ENCODE measurements around the gene AZU1.

Gene AZU1

DNA sequence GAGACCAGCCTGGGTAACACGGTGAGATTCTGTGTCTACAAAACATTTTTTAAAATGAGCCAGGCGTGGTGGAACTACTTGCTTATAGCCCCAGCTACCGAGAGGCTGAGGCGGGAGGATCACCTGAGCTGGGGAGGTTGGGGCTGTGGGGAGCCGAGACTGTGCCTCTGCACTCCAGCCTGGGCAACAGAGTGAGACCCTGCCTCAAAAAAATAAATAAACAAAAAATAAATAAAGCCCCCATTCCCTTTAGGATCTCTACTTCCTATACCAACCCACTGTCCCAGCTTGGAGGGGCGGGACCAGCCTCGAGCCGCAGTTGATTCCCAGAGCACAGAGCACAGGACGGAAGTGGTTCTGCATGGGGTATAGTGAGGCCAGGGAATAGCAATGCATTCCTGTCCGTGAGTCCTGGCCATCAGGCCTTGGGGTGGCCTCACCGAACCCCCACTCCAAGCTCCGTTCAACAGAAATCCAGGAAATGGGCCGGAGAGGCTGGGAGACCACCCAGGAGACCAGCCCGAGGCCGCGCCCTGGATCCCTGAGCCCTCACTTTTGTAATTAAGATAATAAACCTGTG is 35.2 kb upstream of the AZU1 start:
- Mint-ChIP-seq H3K36me3 (ENCODE audit: low read depth) (peaks cover 2% of the 10 kb centered on the region), H3K9me3 (no peaks in the 10 kb centered on the region), H3K4me1 (ENCODE audit: low read depth) (peaks cover 4% of the 10 kb centered on the region), H3K27ac (no peak overlapping the region), H3K27me3 (no peaks in the 10 kb centered on the region), H3K4me3 (no peak overlapping the region)
- no peak for DNase-seq

DNA sequence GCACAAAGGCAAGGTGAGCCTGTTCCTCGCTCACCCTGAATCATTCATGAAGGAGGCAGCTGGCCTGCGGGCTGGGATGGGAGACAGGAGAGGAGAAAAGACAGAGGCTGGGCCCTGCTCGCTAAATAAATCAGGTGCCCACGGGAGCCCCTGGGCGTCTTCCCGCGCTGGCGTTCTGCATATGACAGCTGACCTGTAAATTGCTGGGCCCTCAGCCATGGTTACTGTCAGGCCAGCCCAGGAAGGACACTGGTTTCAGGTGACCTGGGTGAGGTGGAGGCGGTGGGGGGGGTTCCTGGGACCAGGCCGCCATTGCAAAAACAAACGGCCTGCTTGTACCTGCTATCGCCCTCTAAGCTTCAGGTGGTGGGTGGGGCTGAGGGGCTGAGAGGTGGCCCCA is 33.8 kb upstream of the AZU1 start:
- Mint-ChIP-seq H3K27me3 (no peaks in the 10 kb centered on the region), H3K36me3 (ENCODE audit: low read depth) (peaks cover 8% of the 10 kb centered on the region), H3K4me3 (no peak overlapping the region), H3K4me1 (ENCODE audit: low read depth) (peaks cover 4% of the 10 kb centered on the region), H3K27ac (no peak overlapping the region), H3K9me3 (no peaks in the 10 kb centered on the region)
- DNase-seq: no peak

DNA sequence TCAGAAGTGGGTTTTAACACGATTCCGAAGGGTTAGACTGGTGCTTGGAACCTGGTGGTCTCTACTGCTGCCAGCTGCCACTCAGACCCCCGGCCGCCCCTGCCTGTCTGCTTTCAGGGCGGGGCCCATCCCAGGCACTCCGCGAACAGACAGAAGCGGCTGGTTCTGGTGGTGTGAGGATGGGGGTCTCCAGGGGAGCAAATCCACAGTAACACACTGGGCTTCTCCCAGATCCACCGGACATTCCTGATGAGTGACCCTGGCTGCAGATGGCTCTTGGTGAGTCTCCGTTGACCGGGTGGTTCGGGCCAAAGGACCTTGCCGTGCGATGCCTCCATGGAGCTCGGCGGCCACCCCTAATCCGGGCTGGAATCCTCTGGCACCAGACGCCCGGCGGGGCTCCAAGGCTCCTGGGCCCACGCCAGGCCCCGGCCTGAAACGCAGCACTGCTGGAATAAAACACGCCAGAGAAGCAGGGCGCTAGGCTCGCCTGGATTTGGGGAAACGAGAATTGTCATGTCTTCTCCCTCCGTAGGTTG is 32.5 kb upstream of the AZU1 start:
- Mint-ChIP-seq H3K27me3 (no peaks in the 10 kb centered on the region), H3K9me3 (no peaks in the 10 kb centered on the region), H3K4me1 (ENCODE audit: low read depth) (peaks cover 12% of the 10 kb centered on the region), H3K4me3 (peak overlapping the region; percentile 94), H3K27ac (no peak overlapping the region), H3K36me3 (ENCODE audit: low read depth) (peaks cover 22% of the 10 kb centered on the region)
- no peak for DNase-seq

DNA sequence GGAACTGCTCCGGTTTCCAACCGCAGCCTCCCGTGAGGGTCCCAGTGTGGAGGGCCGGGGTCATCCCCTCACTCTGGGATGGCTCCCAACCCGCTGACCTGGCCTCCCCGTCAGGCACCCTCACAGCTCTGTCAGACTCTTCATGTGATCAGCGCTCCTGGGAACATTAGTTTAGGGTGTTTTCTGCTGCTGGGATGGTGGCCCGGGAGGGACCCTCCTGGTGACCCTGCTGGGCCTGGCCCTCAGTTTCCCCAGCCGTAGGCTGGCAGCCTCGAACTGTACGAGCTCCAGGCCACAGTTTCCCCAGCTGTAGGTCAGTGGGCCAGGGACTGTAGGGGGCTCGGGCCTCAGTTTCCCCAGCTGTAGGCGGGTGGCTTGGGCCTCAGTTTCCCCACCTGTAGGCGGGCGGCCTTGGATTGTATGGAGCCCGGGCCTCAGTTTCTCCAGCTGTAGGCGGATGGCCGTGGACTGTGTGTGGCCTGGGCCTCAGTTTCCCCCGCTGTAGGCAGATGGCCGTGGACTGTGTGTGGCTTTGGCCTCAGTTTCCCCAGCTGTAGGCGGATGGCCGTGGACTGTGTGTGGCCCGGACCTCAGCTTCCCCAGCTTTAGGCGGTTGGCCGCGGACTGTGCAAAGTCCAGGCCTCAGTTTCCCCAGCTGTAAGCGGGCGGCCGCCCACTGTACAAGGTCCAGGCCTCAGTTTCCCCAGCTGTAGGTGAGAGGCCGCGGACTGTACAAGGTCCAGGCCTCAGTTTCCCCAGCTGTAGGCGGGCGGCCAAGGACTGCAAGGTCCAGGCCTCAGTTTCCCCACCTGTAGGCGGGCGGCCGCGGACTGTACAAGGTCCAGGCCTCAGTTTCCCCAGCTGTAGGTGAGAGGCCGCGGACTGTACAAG is 31.7 kb upstream of the AZU1 start:
- Mint-ChIP-seq H3K27me3 (no peaks in the 10 kb centered on the region), H3K4me1 (ENCODE audit: low read depth) (peaks cover 19% of the 10 kb centered on the region), H3K36me3 (ENCODE audit: low read depth) (peaks cover 29% of the 10 kb centered on the region), H3K4me3 (peak overlapping the region; percentile 94), H3K27ac (no peak overlapping the region), H3K9me3 (no peaks in the 10 kb centered on the region)
- DNase-seq: no peak

DNA sequence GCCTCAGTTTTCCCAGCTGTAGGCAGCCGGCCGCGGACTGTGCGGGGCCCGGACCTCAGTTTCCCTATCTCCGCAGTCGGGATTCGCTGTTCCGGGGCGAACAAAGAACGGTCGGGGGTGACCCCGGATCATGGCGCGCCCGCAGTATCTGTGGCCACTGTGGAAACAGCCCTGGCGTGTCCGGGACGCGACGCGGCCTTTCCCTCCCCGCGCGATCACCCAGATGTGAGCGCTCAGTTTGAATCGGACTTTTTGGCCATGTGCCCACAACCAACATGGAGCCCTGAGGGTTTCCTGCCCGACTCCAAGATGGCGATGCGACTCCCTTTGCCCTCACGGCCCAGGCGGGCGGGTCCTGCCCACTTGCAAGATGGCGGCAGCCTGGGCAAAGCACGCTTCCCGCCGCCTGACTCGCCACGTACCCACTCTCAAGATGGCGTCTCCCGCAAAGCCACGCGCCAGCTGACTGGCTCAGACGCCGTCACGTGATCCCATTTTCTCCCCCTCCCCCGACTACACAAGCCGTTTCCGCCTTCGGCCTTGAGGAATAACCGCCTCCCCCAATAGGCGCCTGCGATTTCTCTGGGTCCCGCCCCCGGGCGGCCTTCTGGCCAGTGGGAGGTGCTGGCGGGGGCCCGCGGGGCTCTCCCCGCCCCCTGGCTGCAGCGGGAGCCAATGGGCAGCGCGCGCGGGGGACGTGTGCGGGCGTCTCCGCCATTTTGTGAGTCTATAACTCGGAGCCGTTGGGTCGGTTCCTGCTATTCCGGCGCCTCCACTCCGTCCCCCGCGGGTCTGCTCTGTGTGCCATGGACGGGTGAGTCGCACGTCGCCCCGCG is 30.7 kb upstream of the AZU1 start, which contains the start of gene PTBP1:
TSS of gene PTBP1 (plus strand) at position 761 of the 836 bp plus-strand sequence. CDS start at position 807, 46 bp downstream.
- peak; percentile 98 for DNase-seq
- Mint-ChIP-seq H3K36me3 (ENCODE audit: low read depth) (peaks cover 39% of the 10 kb centered on the region), H3K4me3 (peak within 1 kb of the TSS; percentile 94), H3K27ac (peak within 1 kb of the TSS; percentile 97), H3K4me1 (ENCODE audit: low read depth) (peaks cover 29% of the 10 kb centered on the region), H3K9me3 (no peaks in the 10 kb centered on the region), H3K27me3 (no peaks in the 10 kb centered on the region)

DNA sequence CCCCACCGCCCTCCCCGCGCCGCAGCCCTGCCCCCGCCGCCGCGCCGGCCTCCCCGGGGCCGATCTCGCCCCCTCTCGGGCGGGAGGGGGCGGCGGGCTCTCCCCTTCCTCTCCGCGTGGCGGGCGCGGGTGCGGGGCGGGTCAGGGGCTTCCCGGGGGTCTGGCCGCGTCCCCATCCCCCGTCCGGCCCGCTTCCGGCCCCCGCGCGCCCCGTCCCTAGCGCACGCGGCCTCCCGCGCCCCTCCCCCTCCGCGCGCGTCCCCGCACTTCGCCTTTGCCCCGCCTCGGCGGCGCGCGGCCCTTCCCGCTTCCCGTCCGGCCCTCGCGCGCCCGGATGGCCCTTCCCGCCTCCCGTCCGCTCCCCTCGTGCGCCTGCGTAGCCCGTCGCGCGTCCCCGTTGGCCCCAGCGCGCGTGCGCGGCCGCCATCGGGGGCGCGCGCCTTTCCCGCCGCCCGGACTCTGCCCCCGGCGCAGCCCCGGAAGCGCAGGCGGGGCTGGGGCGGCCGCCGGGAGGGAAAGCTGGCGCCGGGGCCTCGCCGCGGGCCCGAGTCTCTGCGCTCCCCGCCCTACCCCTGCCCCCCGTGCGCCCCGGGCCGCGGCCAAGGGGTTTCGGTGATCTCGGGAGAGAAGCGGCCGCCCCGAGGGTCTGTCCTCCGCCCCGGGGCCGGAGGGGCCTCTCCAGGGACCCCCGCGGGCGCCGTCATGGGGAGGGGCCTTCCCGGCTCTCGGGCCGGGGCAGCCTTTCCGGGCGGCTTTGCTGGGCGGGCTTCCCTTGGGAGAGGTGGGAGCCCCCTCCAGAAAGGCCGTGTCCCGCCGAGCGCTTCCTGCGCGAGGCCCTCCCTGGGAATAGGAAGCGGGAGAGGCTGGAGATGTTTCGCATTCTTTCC is 29.9 kb upstream of the AZU1 start:
- peak overlapping the region; percentile 95 for H3K27ac Mint-ChIP-seq
- H3K36me3 Mint-ChIP-seq (ENCODE audit: low read depth): peaks cover 47% of the 10 kb centered on the region
- no peaks in the 10 kb centered on the region for H3K27me3 Mint-ChIP-seq
- H3K9me3 Mint-ChIP-seq: no peaks in the 10 kb centered on the region
- H3K4me1 Mint-ChIP-seq (ENCODE audit: low read depth): peaks cover 37% of the 10 kb centered on the region
- peak; percentile 92 for DNase-seq
- H3K4me3 Mint-ChIP-seq: peak overlapping the region; percentile 90

DNA sequence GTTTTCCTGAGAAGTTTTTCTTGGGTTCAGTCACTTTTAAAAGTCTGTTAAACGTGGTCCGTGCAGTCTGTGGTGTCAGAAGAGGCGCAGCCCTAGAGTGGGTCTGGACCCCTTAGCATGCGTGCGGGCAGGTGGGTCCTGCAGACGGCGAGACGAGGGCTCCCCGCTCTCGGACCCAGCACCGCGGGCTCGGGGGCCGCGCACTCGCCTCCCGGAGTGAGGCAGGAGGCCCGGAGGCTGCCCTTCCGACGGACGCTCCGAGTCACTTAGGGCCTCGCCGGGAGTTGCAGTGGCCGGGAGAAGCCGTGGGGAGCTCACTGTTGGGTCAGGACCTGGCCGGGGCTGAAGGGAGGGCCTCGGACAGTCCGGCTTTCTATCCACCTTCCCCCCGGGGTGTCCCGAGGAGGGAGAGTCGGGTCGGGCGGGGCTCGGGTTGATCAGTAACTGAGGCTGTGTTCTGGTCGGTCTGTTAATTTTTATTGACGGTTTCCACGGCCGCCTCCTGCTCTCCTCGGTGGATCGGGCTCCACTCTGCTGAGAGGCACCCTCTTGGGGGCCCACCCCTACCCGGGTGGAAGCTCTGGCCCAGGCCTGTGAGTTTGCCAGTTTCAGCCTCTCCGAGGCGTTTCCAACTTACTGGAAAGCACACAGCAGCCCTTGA is 29.1 kb upstream of the AZU1 start:
- Mint-ChIP-seq H3K4me3 (peak overlapping the region; percentile 90), H3K27ac (peak overlapping the region; percentile 95), H3K9me3 (no peaks in the 10 kb centered on the region), H3K4me1 (ENCODE audit: low read depth) (peaks cover 44% of the 10 kb centered on the region), H3K36me3 (ENCODE audit: low read depth) (peaks cover 55% of the 10 kb centered on the region), H3K27me3 (no peaks in the 10 kb centered on the region)
- peak; percentile 54 for DNase-seq

DNA sequence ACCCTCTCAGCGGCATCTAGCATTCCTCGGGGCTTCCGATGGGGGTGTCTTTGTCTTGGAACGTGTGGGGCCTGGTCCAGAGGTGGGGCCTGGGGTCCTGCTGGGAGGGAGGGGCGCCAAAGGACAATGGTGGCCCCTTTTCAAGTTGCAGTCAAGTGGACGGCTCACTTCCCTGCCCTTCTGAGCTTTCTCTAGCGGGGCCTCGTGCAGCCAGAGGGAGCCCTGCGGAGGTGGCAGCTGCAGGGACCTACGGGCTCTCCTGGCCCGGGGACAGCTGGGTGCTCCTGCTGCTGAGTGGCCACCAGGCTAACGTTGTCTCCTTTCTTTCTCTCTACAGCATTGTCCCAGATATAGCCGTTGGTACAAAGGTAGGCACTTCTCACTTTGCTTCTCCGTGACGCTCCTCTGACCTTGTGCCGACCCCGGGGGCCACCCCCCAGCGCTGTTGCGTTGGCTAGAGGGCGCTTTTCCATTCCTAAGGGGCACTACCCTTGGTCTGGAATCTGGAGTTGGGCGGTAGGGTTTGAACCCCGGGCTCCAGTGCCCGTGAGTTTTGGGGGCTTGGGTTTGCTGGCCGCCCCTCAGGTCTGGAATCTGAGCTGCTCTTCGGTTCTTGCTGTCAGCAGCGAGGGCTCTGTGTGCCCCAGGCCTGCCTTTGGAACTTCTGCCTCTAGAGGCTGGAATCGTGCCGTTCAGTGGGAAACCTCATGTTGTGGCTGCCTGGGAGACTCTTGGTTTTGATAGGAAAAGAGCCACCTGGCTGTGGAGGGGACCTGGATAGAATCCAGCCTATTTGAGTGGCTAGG is 28.4 kb upstream of the AZU1 start:
- Mint-ChIP-seq H3K36me3 (ENCODE audit: low read depth) (peaks cover 62% of the 10 kb centered on the region), H3K9me3 (no peaks in the 10 kb centered on the region), H3K27ac (peak overlapping the region; percentile 95), H3K4me3 (peak overlapping the region; percentile 90), H3K27me3 (no peaks in the 10 kb centered on the region), H3K4me1 (ENCODE audit: low read depth) (peaks cover 47% of the 10 kb centered on the region)
- DNase-seq: peak; percentile 55

DNA sequence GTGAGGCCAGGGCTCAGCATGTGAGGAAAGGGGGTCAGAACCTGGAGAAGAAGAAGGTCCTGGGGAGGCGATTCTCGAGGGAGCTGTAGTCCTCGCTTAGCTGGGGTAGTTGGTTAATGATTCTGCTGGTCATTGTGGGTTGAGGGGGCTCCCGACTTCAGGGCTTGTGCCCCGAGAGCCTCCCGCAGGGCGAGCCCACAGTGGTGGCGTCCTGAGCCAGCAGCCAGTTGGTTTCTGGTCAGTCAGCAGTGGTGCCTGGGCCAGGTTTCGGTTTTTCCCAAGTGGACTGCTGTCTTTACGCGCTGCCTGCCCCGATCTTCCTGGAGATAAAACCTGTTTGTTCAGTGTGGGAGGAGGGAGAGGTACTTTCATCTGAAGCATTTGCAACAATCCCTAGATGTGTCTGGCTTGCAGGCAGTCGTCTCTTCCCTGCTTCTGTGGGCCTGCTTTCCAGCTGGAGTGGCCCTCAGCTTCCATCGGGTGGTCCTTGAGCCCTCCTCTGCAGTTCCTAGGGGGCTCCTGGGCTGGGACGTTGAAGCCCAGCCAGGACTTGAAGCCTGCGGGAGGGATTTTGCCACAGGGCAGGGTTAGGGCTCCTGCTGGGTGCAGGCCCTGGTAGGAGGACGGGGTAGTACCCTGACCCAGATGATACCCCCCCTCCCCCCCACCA is 27.1 kb upstream of the AZU1 start:
- no peaks in the 10 kb centered on the region for H3K9me3 Mint-ChIP-seq
- no peaks in the 10 kb centered on the region for H3K27me3 Mint-ChIP-seq
- H3K4me3 Mint-ChIP-seq: peak overlapping the region; percentile 90
- peak overlapping the region; percentile 95 for H3K27ac Mint-ChIP-seq
- no peak for DNase-seq
- peaks cover 50% of the 10 kb centered on the region for H3K4me1 Mint-ChIP-seq (ENCODE audit: low read depth)
- H3K36me3 Mint-ChIP-seq (ENCODE audit: low read depth): peaks cover 71% of the 10 kb centered on the region

DNA sequence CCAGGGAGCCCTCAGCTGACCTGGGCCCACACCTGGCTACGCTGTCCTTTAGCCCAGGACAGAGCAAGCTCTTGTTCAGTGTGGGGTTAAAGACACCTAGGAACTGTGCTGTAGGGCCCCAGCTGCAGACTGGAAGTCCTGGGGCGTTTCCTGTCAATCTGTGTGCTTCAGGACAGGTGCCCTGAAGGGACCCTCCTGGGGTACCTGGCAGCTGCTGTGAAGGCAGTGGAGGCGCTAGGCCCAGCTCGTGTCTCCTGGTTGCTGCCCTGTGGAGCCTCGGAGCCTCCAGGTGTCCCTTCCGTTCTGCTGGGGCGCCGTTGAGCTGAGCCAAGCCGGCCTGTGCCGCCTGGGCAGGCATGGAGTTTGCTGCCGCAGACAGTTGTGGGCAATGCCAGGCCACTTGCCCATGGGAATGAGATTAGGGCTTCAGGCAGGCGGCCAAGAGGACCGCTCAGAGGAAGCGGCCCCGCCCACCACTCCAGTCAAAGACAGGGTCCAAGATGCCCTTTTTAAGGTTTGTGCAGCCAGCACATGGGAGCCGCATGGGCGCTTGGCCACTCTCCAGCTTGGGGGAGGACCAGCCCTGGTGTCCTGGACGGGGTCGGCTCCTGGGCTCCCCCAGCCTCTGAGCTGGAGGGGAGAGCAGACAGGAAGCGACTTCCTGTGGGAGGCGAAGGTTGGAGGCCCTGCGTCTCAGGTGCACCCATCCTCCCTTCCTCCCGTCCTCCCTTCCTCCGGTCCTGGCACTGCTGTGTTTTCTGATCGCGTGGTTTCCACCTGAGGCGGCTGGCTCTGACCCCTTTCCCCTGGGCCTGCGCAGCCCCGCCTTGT is 26.4 kb upstream of the AZU1 start:
- peak; percentile 58 for DNase-seq
- Mint-ChIP-seq H3K27me3 (no peaks in the 10 kb centered on the region), H3K4me3 (peak overlapping the region; percentile 90), H3K9me3 (no peaks in the 10 kb centered on the region), H3K4me1 (ENCODE audit: low read depth) (peaks cover 50% of the 10 kb centered on the region), H3K36me3 (ENCODE audit: low read depth) (peaks cover 73% of the 10 kb centered on the region), H3K27ac (peak overlapping the region; percentile 95)

DNA sequence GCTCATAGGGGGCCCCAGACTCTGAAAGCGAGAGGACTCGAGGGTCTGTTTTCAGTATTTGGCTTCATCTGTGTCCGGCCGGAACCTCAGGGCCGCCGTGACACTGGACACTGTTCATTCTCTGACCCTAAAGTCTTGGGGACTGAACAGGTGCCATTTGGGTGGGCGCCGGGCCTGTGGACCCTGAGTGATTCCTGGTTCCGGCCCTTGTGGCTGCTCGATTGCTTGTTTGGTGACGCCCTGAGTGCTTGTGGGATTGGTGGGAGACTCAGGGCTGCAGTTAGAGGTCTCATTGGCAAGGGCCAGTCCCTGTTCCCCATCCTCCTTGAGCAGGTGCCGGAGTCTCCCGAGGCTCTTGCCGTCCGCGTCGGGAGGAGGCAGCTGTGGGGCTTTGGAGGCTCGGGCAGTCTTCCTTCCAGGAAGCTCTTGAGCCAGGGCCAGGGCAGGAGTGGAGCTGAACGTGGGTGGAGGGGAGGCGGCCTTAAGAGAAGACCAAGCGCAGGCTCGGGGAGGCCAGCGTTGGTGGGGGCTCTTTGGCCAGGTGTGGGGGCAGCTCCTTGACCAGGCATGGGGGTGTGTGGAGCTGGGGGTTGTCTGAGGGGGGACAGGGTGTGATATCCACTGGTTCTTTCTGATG is 25.7 kb upstream of the AZU1 start:
- no peak for DNase-seq
- no peaks in the 10 kb centered on the region for H3K27me3 Mint-ChIP-seq

More for the DNA sequence above, 25.7 kb upstream of the AZU1 start:
- H3K27ac Mint-ChIP-seq: peak overlapping the region; percentile 95
- no peaks in the 10 kb centered on the region for H3K9me3 Mint-ChIP-seq
- peaks cover 46% of the 10 kb centered on the region for H3K4me1 Mint-ChIP-seq (ENCODE audit: low read depth)
- peaks cover 78% of the 10 kb centered on the region for H3K36me3 Mint-ChIP-seq (ENCODE audit: low read depth)
- peak overlapping the region; percentile 90 for H3K4me3 Mint-ChIP-seq
